ENCODE results near the gene RNLS. TPM values are rescaled to one million over a fixed set of nuclear protein-coding genes. Genes with fewer than 3 reads are reported as not detected.

The RNLS gene
- total RNA-seq, 1 donor: 2.4 TPM

DNA sequence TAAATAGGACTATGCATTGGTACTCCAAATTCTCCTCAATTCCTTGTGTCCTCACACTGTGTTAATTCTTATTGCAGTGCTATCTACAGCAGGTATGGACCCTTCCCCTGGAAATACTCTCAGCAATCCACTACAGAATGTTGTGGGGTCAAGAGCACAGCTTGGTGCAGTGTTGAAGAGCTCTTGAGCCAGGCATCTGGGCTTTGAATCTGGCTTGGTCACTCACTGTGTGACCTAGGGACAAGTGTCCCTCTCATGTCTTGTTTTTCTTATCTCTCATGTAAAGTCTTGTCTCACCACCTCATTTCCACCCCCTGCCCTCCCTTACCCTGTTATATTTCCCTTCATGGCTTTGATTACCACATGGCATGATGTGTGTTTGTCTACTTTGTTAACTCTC, 159.4 kb downstream of the RNLS start:
- Histone ChIP-seq H3K4me3 (ENCODE audit: low read length) (no peak overlapping the region), H3K27me3 (ENCODE audit: insufficient read depth, low read length) (no peaks in the 10 kb centered on the region), H3K9me3 (ENCODE audit: low read depth, low read length) (no peaks in the 10 kb centered on the region), H3K4me1 (ENCODE audit: insufficient read depth, low read length) (no peaks in the 10 kb centered on the region)

DNA sequence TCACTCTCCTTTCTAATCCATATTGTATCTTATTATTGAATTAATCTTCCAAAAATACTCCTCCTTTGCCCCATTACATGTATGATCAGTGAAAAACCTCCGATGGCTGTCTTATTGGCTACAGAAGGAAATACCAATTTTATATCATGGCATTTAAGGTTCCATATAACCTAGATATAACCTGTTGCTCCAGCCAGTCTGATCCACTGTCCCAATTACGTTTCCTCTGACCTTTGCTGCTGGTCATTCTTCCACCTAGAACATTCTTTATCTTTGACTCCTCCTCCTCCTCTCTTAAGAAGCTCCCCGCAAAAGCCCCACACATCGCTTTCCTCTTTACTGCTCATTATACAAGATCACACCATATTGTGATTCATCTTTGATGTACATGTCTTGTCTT, 161.5 kb downstream of the RNLS start:
- H3K4me3 ChIP-seq (ENCODE audit: low read length): no peak overlapping the region
- H3K4me1 ChIP-seq (ENCODE audit: insufficient read depth, low read length): no peaks in the 10 kb centered on the region
- H3K27me3 ChIP-seq (ENCODE audit: insufficient read depth, low read length): no peaks in the 10 kb centered on the region
- no peaks in the 10 kb centered on the region for H3K9me3 ChIP-seq (ENCODE audit: low read depth, low read length)

DNA sequence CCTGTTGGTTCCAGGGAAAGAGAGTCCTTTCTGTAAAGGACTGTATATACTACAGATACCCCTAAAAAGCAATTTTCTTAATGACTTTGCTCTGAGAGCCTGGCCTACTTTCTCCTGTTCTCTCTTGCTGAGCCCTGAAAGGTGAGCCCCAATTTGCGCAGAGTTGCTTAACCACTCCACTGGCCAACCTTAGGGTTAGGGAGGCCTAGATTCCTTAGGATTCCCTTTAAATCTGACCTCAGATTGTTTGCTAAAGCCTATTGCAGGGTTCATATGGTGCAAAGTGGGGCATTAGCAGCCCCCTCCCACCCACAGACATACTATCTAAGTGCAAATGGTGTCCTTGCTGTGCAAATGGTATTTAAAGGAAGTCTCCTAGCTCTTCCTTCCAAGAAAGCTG, 164.2 kb downstream of the RNLS start:
- Histone ChIP-seq H3K4me3 (ENCODE audit: low read length) (no peak overlapping the region), H3K27me3 (ENCODE audit: insufficient read depth, low read length) (no peaks in the 10 kb centered on the region), H3K9me3 (ENCODE audit: low read depth, low read length) (no peaks in the 10 kb centered on the region), H3K4me1 (ENCODE audit: insufficient read depth, low read length) (peaks cover 3% of the 10 kb centered on the region)

DNA sequence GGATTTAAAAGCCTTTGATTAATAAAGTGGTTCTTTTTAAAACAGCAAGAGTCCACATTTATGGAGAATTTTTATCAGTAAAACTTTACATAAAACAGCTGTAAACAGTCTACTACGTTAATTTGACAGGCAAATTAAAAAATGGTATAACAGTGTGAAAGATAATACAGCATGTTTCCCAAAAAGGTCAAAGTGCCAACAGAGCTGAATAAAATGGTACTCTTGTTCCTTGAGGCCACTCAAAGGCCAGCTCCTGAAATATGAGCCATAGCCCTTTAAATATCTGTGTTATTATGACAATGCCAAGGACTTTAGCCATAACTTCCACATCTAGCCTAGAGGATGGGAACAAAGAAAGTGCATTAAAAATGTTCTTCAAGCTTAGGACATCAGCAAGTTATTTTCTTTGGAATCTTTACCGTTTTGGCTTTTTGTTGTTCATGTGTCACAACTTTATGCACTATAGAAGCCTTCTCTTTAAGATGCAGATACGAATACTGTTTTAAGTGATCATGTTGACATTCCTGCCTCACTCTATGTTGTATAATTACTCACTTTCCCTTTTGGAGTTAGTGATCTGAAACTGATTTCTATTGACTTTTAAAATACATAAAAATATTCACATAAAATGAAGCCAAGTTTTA, 165.6 kb downstream of the RNLS start:
- H3K9me3 ChIP-seq (ENCODE audit: low read depth, low read length): no peaks in the 10 kb centered on the region
- no peak overlapping the region for H3K4me3 ChIP-seq (ENCODE audit: low read length)
- H3K27me3 ChIP-seq (ENCODE audit: insufficient read depth, low read length): no peaks in the 10 kb centered on the region
- H3K4me1 ChIP-seq (ENCODE audit: insufficient read depth, low read length): peaks cover 3% of the 10 kb centered on the region

DNA sequence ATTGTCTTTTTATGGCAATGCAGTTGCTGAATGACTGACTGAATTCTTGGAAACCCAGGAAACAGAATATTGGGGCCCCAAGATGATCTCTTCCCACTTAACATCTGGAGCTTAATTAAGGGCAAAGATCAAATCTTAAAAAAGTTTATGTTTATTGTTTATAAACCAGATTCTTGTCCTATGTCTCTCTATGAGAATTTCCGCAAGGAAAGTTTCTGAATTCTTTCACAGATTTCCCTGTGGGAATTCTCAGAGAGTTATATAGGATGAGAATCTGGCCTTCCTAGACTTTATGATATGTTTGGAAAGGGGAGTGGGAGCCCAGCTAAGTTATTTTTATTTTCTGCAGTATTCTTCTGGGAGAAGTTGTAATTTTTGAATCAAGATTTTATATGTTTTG, 166.3 kb downstream of the RNLS start:
- Histone ChIP-seq H3K4me3 (ENCODE audit: low read length) (no peak overlapping the region), H3K9me3 (ENCODE audit: low read depth, low read length) (no peaks in the 10 kb centered on the region), H3K27me3 (ENCODE audit: insufficient read depth, low read length) (no peaks in the 10 kb centered on the region), H3K4me1 (ENCODE audit: insufficient read depth, low read length) (peaks cover 3% of the 10 kb centered on the region)

DNA sequence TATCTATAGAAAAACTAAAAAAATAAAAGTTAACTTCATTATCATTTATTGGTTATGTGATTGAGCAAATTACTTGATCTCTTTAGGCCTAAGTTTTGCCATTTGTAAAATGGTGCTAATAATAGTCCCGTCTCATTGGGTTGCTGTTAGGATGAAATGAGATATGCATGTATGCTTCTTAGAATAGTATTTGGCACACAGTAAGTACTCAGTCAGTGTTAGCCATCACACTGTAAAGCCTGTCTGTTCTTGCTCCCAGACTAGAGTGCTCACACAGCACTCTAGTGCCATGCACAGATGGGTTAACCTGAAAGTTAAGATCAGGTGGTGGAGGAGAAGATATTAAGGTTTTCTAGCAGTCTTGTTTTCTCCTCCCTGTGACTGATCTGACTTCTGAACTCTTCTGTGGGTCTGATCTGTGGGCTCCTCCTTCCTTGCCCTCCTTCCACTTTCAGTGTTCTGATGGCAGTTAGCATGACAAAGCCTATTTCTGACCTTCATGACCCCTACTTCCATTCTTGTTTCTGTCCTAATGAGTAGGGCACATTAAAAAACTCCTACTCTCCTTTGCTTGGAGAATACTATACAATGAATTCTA, 167.5 kb downstream of the RNLS start:
- Histone ChIP-seq H3K27me3 (ENCODE audit: insufficient read depth, low read length) (no peaks in the 10 kb centered on the region), H3K4me3 (ENCODE audit: low read length) (no peak overlapping the region), H3K4me1 (ENCODE audit: insufficient read depth, low read length) (peaks cover 3% of the 10 kb centered on the region), H3K9me3 (ENCODE audit: low read depth, low read length) (no peaks in the 10 kb centered on the region)

DNA sequence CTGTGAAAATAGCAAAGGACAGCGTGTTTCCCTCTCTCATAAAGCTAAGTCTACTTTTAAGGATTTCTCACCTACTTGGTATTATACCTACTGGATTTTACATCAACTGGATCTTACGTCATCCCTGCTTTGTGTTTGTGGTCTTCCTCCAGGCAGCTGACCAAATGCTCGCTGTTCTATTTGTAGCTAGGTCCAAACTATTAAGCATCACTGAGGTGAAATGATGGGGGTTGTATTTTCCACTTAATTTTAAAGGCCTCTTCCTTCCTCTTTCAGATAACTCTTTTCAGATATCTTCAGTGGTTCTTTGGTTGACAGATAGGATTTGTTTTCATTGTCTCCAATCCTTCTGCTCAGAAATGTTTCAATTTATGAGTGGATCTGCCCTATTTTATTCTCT, 169.7 kb downstream of the RNLS start:
- Histone ChIP-seq H3K4me3 (ENCODE audit: low read length) (no peak overlapping the region), H3K9me3 (ENCODE audit: low read depth, low read length) (no peaks in the 10 kb centered on the region), H3K27me3 (ENCODE audit: insufficient read depth, low read length) (no peaks in the 10 kb centered on the region), H3K4me1 (ENCODE audit: insufficient read depth, low read length) (peaks cover 3% of the 10 kb centered on the region)

DNA sequence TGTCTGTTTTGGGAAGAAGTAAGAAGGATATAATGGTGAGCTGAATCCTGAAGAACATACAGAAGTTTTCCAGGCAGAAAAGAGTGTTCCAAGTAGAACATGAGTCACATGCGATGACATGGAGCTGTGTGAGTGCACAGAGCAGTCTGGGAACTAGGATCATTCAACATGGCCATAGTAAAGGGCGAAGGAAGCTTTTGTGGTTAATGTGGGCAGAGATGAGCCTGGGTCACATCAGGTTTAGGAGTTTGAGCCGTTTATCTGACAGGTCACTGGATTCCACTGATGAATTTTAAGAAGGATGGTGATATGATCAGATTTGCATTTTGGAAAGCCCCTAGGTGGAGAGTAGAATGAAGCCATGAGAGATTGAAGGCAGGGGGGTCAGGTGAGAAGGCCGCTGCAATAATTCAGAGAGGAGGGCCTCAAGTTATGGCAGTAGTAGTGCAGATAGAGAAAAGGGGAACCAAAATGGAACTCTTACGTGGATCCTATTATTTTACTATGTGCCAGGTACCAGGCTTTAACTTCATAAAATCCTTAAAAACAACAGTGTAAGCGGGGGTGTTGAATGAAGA, 171.3 kb downstream of the RNLS start:
- H3K4me1 ChIP-seq (ENCODE audit: insufficient read depth, low read length): peaks cover 11% of the 10 kb centered on the region
- no peaks in the 10 kb centered on the region for H3K9me3 ChIP-seq (ENCODE audit: low read depth, low read length)
- no peak overlapping the region for H3K4me3 ChIP-seq (ENCODE audit: low read length)
- H3K27me3 ChIP-seq (ENCODE audit: insufficient read depth, low read length): no peaks in the 10 kb centered on the region

DNA sequence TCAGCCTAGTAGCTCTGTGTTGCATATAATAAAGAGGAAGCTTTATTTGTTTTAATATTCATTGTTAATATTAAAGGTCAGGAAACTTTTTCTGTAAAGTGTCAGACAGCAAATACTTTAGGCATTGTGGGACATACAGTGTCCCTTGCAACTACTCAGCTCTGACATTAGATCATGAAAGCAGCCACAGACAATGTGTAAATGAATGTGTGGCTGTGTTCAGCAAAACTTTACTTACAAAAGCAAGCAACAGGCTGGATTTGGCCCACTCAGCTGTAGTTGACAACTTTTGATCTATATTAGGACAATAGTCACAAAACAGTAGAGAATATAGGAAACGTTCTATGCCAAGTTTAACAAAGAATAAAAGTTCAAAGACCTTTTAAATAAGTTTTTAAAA, 173.3 kb downstream of the RNLS start:
- no peak overlapping the region for H3K4me3 ChIP-seq (ENCODE audit: low read length)

DNA sequence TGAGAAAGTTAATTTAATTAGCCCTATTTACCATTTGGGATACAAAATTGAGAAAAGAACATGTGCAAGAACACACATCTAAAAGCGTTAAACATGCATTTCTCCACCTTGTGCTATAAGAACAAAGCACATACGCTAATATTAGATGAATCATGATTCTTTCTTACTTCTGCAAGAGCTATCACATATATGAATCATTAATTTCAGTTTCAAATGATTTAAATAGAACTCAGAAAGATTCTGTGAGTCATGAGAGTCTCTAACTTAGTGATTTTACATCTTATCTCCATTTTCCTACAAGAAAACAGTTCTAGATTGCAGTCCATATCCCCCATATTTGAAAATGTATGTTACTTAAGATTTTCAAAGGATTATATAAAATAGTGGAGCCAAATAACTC, 173.9 kb downstream of the RNLS start:
- no peak overlapping the region for H3K4me3 ChIP-seq (ENCODE audit: low read length)

More for the DNA sequence above, 173.3 kb downstream of the RNLS start:
- H3K4me1 ChIP-seq (ENCODE audit: insufficient read depth, low read length): peaks cover 8% of the 10 kb centered on the region
- H3K27me3 ChIP-seq (ENCODE audit: insufficient read depth, low read length): no peaks in the 10 kb centered on the region
- H3K9me3 ChIP-seq (ENCODE audit: low read depth, low read length): no peaks in the 10 kb centered on the region

DNA sequence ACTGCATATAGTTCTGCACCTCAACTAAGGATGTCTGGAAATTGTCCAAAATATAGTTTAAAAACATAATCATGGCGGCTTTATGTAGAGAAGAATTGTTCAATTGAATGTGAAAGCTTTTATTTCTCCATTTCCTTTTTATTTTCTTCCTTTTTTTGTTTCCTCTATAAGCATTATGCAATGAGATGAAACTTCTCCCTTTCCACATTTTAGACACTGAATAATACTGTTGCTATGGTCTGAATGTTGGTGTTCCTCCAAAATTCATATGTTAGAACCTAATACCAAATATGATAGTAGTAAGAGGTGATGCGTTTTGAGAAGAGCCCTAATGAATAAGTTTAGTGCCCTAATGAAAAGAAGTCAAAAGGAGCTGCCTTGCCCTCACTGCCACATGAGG, 175.0 kb downstream of the RNLS start:
- Histone ChIP-seq H3K9me3 (ENCODE audit: low read depth, low read length) (no peaks in the 10 kb centered on the region), H3K4me1 (ENCODE audit: insufficient read depth, low read length) (peaks cover 8% of the 10 kb centered on the region), H3K4me3 (ENCODE audit: low read length) (no peak overlapping the region), H3K27me3 (ENCODE audit: insufficient read depth, low read length) (no peaks in the 10 kb centered on the region)

More for the DNA sequence above, 173.9 kb downstream of the RNLS start:
- H3K27me3 ChIP-seq (ENCODE audit: insufficient read depth, low read length): no peaks in the 10 kb centered on the region
- no peaks in the 10 kb centered on the region for H3K9me3 ChIP-seq (ENCODE audit: low read depth, low read length)
- peaks cover 8% of the 10 kb centered on the region for H3K4me1 ChIP-seq (ENCODE audit: insufficient read depth, low read length)

DNA sequence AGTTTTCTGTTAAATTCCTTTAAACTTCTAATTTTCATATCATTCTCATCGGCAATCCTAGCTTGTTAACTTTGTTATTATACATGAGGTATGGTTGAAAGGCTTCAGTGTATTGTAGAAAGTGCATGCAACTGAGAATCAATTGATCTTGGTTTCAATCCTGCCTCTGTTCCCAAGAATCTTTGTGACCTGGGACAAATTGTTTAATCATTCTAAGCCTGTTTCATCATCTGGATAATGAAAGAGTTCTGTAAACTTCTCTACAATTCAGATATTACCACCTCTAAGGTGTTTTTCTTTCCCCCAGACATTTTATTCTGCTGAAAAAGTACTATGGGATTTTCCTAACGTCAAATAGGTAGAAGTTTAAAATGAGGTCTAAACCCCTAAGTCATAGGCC, 179.0 kb downstream of the RNLS start:
- no peaks in the 10 kb centered on the region for H3K27me3 ChIP-seq (ENCODE audit: insufficient read depth, low read length)
- H3K9me3 ChIP-seq (ENCODE audit: low read depth, low read length): peaks cover 2% of the 10 kb centered on the region
- H3K4me1 ChIP-seq (ENCODE audit: insufficient read depth, low read length): peaks cover 8% of the 10 kb centered on the region
- no peak overlapping the region for H3K4me3 ChIP-seq (ENCODE audit: low read length)

DNA sequence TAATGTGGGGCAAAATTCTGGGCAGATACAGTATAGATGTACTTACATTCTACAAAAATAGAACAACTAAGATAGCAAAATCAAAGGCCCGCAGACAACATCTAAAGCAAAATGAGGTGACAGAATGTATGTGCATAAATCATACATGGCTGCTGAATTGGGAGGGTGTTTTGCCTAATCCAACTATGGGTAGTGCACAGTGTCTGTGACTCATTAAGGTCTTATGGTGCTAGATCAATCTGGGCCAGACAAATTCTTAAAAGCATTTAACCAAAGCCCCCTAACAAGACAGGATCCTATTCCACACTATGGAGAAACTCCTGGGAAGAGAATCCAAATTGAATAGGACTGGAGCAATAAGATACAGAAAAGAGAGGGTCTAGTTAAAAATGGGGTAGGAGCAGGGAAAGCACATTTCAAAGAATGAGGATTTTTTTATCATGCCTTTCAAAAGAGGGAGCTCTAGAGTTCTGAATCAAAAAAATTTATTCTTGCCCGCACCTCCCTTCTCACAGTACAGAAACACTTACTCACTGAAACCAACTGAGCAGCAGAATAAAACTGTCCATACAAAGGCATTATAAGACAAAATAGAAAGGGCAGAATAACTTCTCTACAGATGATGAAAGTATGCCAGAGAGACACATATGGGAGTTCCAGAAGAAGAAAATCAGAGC, 181.3 kb downstream of the RNLS start:
- H3K27me3 ChIP-seq (ENCODE audit: insufficient read depth, low read length): no peaks in the 10 kb centered on the region
- H3K4me3 ChIP-seq (ENCODE audit: low read length): no peak overlapping the region
- no peaks in the 10 kb centered on the region for H3K4me1 ChIP-seq (ENCODE audit: insufficient read depth, low read length)
- H3K9me3 ChIP-seq (ENCODE audit: low read depth, low read length): peaks cover 15% of the 10 kb centered on the region

DNA sequence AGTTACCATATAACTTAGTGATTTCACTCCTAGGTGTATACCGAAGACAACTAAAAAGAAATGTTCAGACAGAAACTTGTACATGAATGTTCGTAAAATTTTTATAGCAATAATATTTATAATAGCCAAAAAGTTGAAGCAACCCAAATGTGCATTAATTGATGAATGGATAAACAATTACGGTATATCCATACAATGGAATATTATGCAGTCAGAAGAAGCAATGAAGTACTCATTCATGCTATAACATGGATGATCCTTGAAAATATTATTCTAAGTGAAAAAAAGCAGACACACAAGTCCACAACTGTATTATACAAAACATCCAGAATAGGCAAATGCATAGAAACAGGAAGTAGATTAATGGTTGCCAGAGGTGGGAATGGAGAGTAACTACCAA, 183.9 kb downstream of the RNLS start:
- no peaks in the 10 kb centered on the region for H3K27me3 ChIP-seq (ENCODE audit: insufficient read depth, low read length)
- no peaks in the 10 kb centered on the region for H3K4me1 ChIP-seq (ENCODE audit: insufficient read depth, low read length)
- H3K9me3 ChIP-seq (ENCODE audit: low read depth, low read length): peaks cover 29% of the 10 kb centered on the region
- no peak overlapping the region for H3K4me3 ChIP-seq (ENCODE audit: low read length)

DNA sequence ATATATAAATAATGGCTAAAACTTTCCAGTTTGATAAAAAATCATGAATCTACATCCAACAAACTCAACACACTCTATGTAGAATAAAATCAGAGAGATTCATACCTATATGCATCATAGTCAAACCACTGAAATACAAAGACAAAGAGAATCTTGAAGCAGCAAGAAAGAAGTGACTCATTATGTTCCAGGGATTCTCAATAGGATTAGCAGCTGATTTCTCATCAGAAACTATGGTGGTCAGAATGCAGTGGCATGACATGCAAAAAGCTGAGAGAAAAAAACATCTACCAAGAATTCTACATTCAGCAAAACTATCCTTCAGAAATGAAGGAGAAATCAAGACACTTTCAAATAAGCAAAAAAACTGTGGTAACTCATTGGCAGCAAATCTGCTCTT, 187.4 kb downstream of the RNLS start:
- peaks cover 10% of the 10 kb centered on the region for H3K4me1 ChIP-seq (ENCODE audit: insufficient read depth, low read length)
- peaks cover 29% of the 10 kb centered on the region for H3K9me3 ChIP-seq (ENCODE audit: low read depth, low read length)
- no peak overlapping the region for H3K4me3 ChIP-seq (ENCODE audit: low read length)
- no peaks in the 10 kb centered on the region for H3K27me3 ChIP-seq (ENCODE audit: insufficient read depth, low read length)
